ENCODE measurements around the gene TMCC1. TPM values are rescaled to one million over a fixed set of nuclear protein-coding genes. Genes with fewer than 3 reads are reported as not detected.
"Not testable (repeated sequence)": the region's sequence is repeated elsewhere in the genome, so short reads cannot be mapped to it uniquely, and the experiment has no call there.

TMCC1 gene
- total and polyA plus RNA-seq, 2 donors (not counting 3 experiments of a cell fraction or from before 2014, with no cell fraction given) = 17.4 to 38.4 TPM

DNA sequence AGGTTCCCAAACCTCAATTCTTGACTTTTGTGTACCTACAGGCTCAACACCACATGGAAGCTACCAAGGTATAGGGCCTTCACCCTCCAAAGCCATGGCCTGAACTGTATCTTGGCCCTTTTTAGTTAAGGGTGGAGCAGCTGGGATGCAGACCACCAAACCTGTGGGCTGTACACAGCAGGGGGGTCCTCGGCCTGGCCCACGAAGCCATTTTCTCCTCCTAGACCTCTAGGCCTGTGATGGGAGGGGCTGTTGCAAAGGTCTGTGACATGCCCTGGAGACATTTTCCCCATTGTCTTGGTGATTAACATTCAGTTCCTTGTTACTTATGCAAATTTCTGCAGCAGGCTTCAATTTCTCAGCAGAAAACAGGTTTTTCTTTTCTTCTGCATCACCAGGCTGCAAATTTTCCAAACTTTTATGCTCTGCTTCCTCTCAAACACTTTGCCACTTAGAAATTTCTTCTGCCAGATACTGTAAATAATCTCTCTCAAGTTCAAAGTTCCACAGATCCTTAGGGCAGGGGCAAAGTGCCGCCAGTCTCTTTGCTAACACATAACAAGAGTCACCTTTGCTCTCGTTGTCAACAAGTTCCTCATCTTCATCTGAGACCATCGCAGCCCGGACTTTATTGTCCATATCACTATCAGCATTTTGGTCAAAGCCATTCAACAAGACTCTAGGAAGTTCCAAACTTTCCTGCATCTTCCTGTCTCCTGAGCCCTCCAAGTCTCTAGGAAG is 196.1 kb downstream of the TMCC1 start:
- no peaks in the 10 kb centered on the region for H3K27me3 ChIP-seq (ENCODE audit: control insufficient read depth in 2 of 2, insufficient read depth in 2 of 2, low read length in 2 of 2)
- DNase-seq (ENCODE audit: low read depth, low spot score) (no peak), FAIRE-seq (no peak)
- H3K27ac ChIP-seq (ENCODE audit: insufficient read depth, low read depth, low read length) = no peak overlapping the region
- no peaks in the 10 kb centered on the region for H3K9me3 ChIP-seq (replicated peaks; ENCODE audit: control insufficient read depth, insufficient read depth, low read length)
- TF ChIP-seq GATA2 (IDR thresholded peaks at IDR 0.05; ENCODE audit: insufficient read depth, insufficient read length, low read depth, low read length) = no peak
- TF ChIP-seq, protein P1, sequence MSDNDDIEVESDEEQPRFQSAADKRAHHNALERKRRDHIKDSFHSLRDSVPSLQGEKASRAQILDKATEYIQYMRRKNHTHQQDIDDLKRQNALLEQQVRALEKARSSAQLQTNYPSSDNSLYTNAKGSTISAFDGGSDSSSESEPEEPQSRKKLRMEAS (IDR thresholded peaks at IDR 0.05; ENCODE audit: insufficient read depth, insufficient read length) = no peak
- TF ChIP-seq POLR2AphosphoS5 (IDR thresholded peaks at IDR 0.05; ENCODE audit: insufficient read depth, low read depth, low read length) = no peak
- no peak for TF ChIP-seq MYC (IDR thresholded peaks at IDR 0.05; ENCODE audit: low read depth, low read length)
- TF ChIP-seq POLR2A (IDR thresholded peaks at IDR 0.05; ENCODE audit: low read depth, low read length) = no peak
- no peak for TF ChIP-seq FOS (IDR thresholded peaks at IDR 0.05; ENCODE audit: borderline replicate concordance, insufficient read depth, low read length)
- TF ChIP-seq, protein P2, sequence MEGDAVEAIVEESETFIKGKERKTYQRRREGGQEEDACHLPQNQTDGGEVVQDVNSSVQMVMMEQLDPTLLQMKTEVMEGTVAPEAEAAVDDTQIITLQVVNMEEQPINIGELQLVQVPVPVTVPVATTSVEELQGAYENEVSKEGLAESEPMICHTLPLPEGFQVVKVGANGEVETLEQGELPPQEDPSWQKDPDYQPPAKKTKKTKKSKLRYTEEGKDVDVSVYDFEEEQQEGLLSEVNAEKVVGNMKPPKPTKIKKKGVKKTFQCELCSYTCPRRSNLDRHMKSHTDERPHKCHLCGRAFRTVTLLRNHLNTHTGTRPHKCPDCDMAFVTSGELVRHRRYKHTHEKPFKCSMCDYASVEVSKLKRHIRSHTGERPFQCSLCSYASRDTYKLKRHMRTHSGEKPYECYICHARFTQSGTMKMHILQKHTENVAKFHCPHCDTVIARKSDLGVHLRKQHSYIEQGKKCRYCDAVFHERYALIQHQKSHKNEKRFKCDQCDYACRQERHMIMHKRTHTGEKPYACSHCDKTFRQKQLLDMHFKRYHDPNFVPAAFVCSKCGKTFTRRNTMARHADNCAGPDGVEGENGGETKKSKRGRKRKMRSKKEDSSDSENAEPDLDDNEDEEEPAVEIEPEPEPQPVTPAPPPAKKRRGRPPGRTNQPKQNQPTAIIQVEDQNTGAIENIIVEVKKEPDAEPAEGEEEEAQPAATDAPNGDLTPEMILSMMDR (IDR thresholded peaks at IDR 0.05; ENCODE audit: extremely low read depth in 1 of 2, insufficient read depth in 1 of 2, low read depth in 1 of 2, low read length in 2 of 2) = no peak
- TF ChIP-seq JUN (IDR thresholded peaks at IDR 0.05; ENCODE audit: borderline replicate concordance, insufficient read depth, insufficient read length, low read depth) = no peak
- TF ChIP-seq EZH2 (IDR thresholded peaks at IDR 0.05; ENCODE audit: borderline replicate concordance, low read depth, low read length, severe bottlenecking) = no peak
- BruUV-seq (replicated peaks) = no TSS peak
- H3K79me2 ChIP-seq (ENCODE audit: control insufficient read depth, insufficient read depth, low read length) = no peaks in the 10 kb centered on the region
- peaks cover 6% of the 10 kb centered on the region for H4K20me1 ChIP-seq (replicated peaks; ENCODE audit: control insufficient read depth, extremely low read depth, insufficient read depth, low read length)
- no peak overlapping the region for H2AFZ ChIP-seq (ENCODE audit: low read depth, low read length)
- H3K4me1 ChIP-seq (ENCODE audit: control insufficient read depth, extremely low read depth, insufficient read depth, low read length) = no peaks in the 10 kb centered on the region
- no peak overlapping the region for H3K4me2 ChIP-seq (ENCODE audit: insufficient read depth, low read length)
- no peak overlapping the region for H3K4me3 ChIP-seq (replicated peaks in 1 of 3; ENCODE audit: insufficient read depth in 1 of 3, low read depth in 1 of 3, low read length in 3 of 3)
- ChIA-PET POLR2A (no interaction called here), CTCF (no interaction called here)
- no peak overlapping the region for H3K9ac ChIP-seq (replicated peaks; ENCODE audit: extremely low read depth, insufficient read depth, low read length)
- H3K9me1 ChIP-seq (replicated peaks; ENCODE audit: control insufficient read depth, extremely low read depth, insufficient read depth, low read length) = no peaks in the 10 kb centered on the region
- H3K36me3 ChIP-seq (ENCODE audit: control insufficient read depth in 2 of 2, extremely low read depth in 1 of 2, insufficient read depth in 2 of 2, low read length in 2 of 2) = no peaks in the 10 kb centered on the region
- dilution Hi-C loops (cut with MboI; ENCODE audit: extremely low pct_ligation_motif_present, low sequenced_read_pairs) = no loop called here
- intact Hi-C loops (cut with micrococcal nuclease) = no loop called here

GRCh38 chr3:129696430-129696829 is 197.1 kb downstream of the TMCC1 start:
- H3K4me2 ChIP-seq (ENCODE audit: insufficient read depth, low read length); H3K27me3 ChIP-seq (ENCODE audit: control insufficient read depth in 2 of 2, insufficient read depth in 2 of 2, low read length in 2 of 2); POLR2A ChIA-PET; H2AFZ ChIP-seq (ENCODE audit: low read depth, low read length); BruUV-seq (replicated peaks); H3K9ac ChIP-seq (replicated peaks; ENCODE audit: extremely low read depth, insufficient read depth, low read length); H3K36me3 ChIP-seq (ENCODE audit: control insufficient read depth in 2 of 2, extremely low read depth in 1 of 2, insufficient read depth in 2 of 2, low read length in 2 of 2); H3K79me2 ChIP-seq (ENCODE audit: control insufficient read depth, insufficient read depth, low read length); intact Hi-C loops (cut with micrococcal nuclease); FAIRE-seq; H3K9me3 ChIP-seq (replicated peaks; ENCODE audit: control insufficient read depth, insufficient read depth, low read length); H4K20me1 ChIP-seq (replicated peaks; ENCODE audit: control insufficient read depth, extremely low read depth, insufficient read depth, low read length); dilution Hi-C loops (cut with MboI; ENCODE audit: extremely low pct_ligation_motif_present, low sequenced_read_pairs); DNase-seq (ENCODE audit: low read depth, low spot score); H3K9me1 ChIP-seq (replicated peaks; ENCODE audit: control insufficient read depth, extremely low read depth, insufficient read depth, low read length); H3K4me3 ChIP-seq (replicated peaks in 1 of 3; ENCODE audit: insufficient read depth in 1 of 3, low read depth in 1 of 3, low read length in 3 of 3); H3K27ac ChIP-seq (ENCODE audit: insufficient read depth, low read depth, low read length); H3K4me1 ChIP-seq (ENCODE audit: control insufficient read depth, extremely low read depth, insufficient read depth, low read length); CTCF ChIA-PET: not testable (repeated sequence)
